ENCODE measurements around the gene GPATCH8. TPM values are rescaled to one million over a fixed set of nuclear protein-coding genes. Genes with fewer than 3 reads are reported as not detected.

Gene GPATCH8
- total and polyA plus RNA-seq, 9 of the 15 experiments (the other 6 are each of a cell fraction or from before 2014, with no cell fraction given), result 10.6 to 29.6 (median 13.2) TPM

- TF ChIP-seq RBM14 (IDR thresholded peaks at IDR 0.05; ENCODE audit: borderline replicate concordance, insufficient read depth, low read depth, low read length) (no peak), CC2D1A (IDR thresholded peaks at IDR 0.05) (no peak), CREBBP (IDR thresholded peaks at IDR 0.05; ENCODE audit: low read depth, low read length) (no peak), SMAD2 (IDR thresholded peaks at IDR 0.05; ENCODE audit: low read depth, low read length) (no peak), NELFE (IDR thresholded peaks at IDR 0.05; ENCODE audit: insufficient read depth, insufficient read length) (no peak), NFXL1 (CRISPR knock-in tag; IDR thresholded peaks at IDR 0.05) (no peak), ZNF561 (CRISPR knock-in tag; conservative IDR thresholded peaks at IDR 0.05) (no peak), MEF2D (tag; conservative IDR thresholded peaks at IDR 0.05; ENCODE audit: low read depth) (no peak)
- Histone ChIP-seq H3K9me1 (ENCODE audit: control insufficient read depth, insufficient read depth, low read length) (no peaks in the 10 kb centered on the region), H4K20me1 (replicated peaks; ENCODE audit: control insufficient read depth, insufficient read depth, low read length) (no peaks in the 10 kb centered on the region), H3K79me2 (ENCODE audit: control insufficient read depth, insufficient read depth, low read length) (peaks cover 91% of the 10 kb centered on the region), H3K27me3 (ENCODE audit: control insufficient read depth in 2 of 2, insufficient read depth in 2 of 2, low read length in 2 of 2) (no peaks in the 10 kb centered on the region), H3K9ac (ENCODE audit: insufficient read depth in 1 of 2, low read depth in 2 of 2, low read length in 2 of 2) (no peak overlapping the region), H3K4me2 (ENCODE audit: insufficient read depth, low read length) (no peak overlapping the region), H3K4me1 (replicated peaks in 1 of 2; ENCODE audit: control insufficient read depth in 2 of 2, insufficient read depth in 2 of 2, low read length in 2 of 2) (no peaks in the 10 kb centered on the region), H2AFZ (ENCODE audit: low read depth, low read length) (no peak overlapping the region), H3K27ac (ENCODE audit: extremely low read depth, low read depth, low read length) (no peak overlapping the region), H3K4me3 (no peak overlapping the region), H3K36me3 (ENCODE audit: control insufficient read depth, insufficient read depth, low read length) (peaks cover 25% of the 10 kb centered on the region; the same call in 2 of the 3 replicates), H3K9me3 (replicated peaks; ENCODE audit: control insufficient read depth, insufficient read depth, low read depth, low read length) (no peaks in the 10 kb centered on the region)
- BruUV-seq (replicated peaks), result no TSS peak
- in situ Hi-C loops (cut with MboI), result no loop called here
- DNase-seq (ENCODE audit: extremely low read depth in 1 of 4, low spot score in 3 of 4) (no peak), FAIRE-seq (no peak), ATAC-seq (no peak)
- intact Hi-C loops (cut with micrococcal nuclease), result no loop called here
- CTCF ChIA-PET (ENCODE audit: low intra/inter-chr PET ratio), result no interaction called here
- POLR2A ChIA-PET, result interaction anchor here (0.6 to 1.3 kb wide), 4 partner anchors 9 to 50 kb away, joined by 3 to 6 read pairs (median 4); partner anchors contain the start of gene GPATCH8
- 96% methylated on average over 2 of the region's 2 CpGs for WGBS (ENCODE audit: insufficient coverage, low coverage, missing lambda C conversion rate)
Observed at GRCh38 chr17:44492706-44493272, 10.4 kb downstream of the GPATCH8 start.

Data from K562 (cell line).